Dedifferentiated amniotic fluid mesenchymal stem cell (primary cell): ENCODE data around the gene METRN.
A peak's percentile ranks its signal among the peaks of the same experiment; 100 is the strongest.

Source experiments
- DNase-seq: peaks from one replicate; pipeline ENCODE4 v3.0.0-alpha.2; 2016; ENCODE audit errors: extremely low spot score

Gene METRN

GRCh38 chr16:723695-724094 is 8.8 kb downstream of the METRN start:
- DNase-seq, result no peak

GRCh38 chr16:724188-725040 is 9.5 kb downstream of the METRN start:
- no peak for DNase-seq

- no peak for DNase-seq
Observed at GRCh38 chr16:725041-725376, 10.1 kb downstream of the METRN start.

DNA sequence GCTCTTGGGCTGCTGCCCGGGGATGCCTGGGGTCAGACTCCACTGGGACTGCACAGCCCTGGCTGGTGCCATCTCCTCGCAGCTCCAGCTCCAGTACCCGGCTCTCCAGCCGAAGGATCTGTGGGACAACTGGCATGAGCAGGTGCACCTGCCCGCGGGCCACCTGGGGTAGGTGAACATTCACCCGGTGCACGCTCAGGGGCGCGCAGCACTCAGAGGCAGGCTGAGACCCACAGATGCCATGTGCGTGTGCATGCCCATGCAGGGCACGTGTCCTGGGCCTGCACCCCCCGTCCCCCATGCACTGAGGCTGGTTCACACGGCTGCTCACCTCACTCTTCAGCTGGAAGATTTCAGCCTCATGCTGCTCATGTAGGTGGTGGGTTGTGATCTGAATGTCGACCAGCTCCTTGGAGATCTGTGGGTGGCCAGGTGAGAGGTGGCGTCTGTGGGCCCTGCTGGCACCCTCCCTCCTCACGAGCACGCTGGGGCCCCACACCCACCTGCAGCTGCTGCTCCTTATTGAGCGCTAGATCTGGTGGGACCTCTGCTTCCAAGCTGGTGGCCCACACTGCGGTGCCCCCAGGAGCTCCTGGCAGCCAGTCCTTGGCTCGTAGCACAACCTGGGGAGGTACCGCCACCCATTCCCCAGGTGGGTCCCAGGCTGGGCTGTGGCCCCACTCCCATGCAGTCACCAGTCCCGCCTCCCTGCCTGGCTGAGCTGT is 10.7 kb downstream of the METRN start:
- no peak for DNase-seq

GRCh38 chr16:726188-726437 is 11.2 kb downstream of the METRN start:
- DNase-seq, result no peak

DNA sequence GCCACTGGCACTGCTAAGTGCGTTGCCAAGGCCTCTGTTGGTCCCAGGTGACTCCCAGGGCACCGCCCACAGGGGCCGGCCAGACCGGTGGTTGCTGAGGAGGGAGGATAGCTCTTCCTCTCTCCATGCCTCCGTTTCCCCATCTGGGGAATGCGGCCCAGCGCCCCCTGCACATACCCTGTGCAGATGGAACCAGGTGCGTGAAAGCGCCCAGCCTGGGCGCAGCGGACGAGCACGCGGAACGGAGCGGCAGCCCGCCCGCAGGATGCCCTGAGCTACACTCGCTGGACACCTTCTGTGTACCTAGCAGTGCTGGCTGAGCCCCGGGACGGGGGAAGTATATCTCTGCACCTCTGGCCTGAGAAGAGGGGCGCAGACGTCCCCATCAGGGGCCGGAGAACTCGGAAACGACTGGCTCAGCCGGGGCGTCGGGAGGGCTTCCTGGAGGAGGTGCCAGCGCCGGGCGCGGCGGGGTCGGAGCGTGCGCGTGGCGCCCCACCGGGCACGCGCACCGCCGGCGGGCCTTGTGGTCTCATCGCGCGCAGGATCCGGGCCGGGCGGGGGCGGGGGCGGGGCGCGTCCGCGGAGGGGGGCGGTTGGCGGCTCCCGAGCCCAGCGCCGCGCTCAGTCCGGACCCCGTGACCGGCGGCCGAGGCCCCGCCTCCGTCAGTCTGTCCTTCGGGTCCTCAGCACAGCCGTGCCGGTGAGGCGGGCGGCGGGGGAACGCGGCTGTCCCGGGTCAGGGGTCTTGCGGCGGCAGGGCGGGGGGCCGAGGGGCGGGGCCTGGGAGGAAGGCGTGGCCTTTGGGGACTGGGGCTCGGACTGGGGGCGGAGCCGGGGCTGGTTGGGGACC is 11.7 kb downstream of the METRN start, which contains the start of the genes CCDC78 and HAGHL:
Gene CCDC78, minus strand, starts transcription at position 6 of the 853 bp plus-strand sequence. CDS start 76 bp downstream, outside the sequence.
Gene HAGHL, plus strand, starts transcription at position 669 of the 853 bp plus-strand sequence. CDS start 404 bp downstream, outside the sequence.
- DNase-seq, result no peak

DNA sequence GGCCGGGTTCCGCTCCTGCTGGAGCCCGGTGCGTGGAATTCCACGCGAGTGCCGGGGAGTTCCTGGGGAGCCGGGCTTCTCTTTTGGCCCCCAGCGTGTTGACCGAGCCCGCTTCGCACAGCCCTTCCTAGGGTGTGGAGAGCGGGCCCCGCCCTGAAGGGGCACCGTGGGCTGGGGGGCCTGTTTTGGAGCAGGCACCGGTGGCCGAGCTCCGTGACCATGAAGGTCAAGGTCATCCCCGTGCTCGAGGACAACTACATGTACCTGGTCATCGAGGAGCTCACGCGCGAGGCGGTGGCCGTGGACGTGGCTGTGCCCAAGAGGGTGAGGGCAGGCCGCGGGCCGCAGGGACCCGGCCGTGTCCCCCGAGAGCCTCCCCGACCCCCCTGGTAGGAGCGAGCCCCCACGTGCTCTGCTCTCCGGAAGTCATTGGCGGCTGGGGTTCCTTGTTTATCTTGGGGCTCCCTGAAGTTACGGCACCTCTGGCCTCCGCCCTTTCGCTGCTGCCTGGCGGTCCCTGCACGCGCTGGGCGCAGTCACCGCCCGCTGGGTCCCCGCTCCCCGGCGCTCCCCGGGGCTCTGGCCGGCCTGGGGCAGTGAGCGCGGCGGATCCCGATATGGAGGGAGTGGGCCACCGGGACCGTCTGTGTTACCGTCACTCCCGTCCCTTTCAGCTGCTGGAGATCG is 12.5 kb downstream of the METRN start:
- no peak for DNase-seq

DNA sequence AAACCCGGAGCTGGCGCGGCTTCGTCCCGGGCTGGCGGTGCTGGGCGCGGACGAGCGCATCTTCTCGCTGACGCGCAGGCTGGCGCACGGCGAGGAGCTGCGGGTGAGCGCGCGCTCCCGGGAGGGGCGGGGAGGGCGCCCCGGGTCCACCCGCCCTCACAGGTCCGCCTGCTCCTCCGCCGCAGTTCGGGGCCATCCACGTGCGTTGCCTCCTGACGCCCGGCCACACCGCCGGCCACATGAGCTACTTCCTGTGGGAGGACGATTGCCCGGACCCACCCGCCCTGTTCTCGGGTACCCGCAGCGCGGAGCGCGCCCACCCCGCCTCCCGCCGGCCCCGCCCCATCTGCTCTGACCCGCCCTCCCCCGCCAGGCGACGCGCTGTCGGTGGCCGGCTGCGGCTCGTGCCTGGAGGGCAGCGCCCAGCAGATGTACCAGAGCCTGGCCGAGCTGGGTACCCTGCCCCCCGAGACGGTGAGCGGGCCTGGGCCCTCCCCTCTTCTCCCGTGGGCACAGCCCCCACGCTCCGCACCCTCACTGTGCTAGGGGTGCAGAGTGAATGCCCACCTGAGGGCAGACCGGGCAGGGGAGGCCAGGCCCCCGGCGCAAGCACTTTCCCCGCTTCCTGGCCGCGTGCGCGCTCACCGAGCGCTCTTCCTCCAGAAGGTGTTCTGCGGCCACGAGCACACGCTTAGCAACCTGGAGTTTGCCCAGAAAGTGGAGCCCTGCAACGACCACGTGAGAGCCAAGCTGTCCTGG is 13.4 kb downstream of the METRN start:
- DNase-seq, result peak; percentile 34

DNA sequence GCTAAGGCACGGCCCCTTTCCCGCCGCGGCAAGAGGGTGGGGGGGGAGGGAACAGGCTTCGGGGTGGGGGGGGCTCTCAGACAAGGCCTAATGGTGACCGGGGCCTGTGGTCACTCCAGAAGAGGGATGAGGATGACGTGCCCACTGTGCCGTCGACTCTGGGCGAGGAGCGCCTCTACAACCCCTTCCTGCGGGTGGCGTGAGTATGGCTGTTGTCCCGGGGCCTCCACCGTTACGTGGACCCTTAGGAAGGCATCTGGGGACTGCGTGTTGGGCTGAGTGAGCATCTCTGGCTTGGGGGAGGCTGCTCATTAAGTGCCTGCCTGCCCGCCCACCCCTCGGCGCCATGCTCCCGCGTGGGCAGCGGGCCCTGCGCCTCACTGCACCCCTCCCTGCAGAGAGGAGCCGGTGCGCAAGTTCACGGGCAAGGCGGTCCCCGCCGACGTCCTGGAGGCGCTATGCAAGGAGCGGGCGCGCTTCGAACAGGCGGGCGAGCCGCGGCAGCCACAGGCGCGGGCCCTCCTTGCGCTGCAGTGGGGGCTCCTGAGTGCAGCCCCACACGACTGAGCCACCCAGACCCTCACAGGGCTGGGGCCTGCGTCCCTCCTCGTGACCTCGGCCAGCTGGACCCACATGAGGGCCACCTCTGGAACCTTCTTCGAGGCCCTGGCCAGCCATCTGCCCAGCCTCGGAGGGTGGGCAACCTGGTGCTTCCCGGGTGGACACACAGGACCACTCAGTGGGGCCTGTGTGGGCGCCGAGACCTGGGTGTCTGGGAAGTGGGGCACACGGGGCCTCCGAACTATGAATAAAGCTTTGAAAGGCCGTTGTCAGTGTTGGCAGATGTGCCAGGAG is 14.2 kb downstream of the METRN start:
- DNase-seq, result no peak

DNA sequence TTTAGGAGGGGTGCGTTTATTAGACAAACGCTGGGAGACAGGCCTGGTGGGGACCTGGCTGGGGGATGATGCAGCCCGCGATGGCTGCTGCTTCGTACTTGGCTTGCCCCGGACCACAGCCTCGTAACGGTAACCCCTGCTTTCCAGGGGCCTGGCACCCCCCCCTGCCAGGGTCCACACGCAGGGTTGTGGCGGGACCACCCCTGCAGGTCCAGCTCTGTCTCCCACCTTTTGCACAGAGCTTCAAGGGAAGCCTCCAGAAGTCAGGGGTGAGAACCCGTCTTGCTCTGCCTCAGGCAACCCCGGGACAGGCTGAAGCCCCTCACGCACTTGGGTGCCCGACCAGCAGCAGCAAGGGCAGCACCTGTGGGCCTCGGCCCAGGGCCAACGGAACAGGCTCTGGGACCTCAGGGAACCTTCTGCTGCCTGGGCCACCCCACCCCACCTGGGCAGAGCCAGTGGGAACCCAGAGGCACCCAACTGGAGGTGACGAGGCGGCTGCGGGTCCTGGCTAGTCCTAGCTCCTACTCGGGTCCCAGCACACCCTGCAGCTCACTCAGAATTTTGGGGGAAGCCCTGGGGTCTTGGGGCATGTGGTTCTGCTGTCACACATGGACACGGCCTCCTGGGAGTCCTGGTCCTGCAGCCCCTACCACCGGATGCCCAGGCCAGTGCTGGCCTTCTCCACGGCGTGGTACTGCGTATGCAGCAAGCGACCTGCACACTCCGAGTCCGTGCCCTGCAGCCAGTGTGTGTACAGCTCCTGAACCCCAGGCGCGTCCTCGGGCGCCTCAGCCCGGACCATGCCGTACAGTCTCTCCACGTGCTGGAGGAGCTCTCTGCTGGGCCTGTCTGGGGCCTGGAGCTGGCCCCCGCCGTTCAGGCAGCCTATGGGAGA is 15.1 kb downstream of the METRN start:
- no peak for DNase-seq

- DNase-seq, result no peak
Observed at GRCh38 chr16:730666-731509, 16.0 kb downstream of the METRN start.

DNA sequence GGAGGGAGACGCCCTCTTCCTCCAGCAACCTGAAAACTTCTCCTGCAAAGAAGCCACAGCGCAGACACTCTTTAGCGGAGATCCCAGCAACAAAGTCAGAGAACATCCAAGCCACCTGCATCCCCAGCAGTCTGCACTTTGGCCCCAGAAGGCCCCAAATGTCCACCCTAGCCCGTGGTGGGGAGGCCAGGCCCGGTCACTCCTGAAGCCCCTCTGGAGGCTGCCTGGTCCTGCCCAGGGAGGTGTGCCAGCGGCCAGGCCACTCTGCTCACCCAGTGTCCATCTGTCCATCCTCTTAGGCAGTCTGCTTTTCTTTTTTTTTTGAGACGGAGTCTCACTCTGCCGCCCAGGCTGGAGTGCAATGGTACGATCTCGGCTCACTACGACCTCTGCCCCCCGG is 17.4 kb downstream of the METRN start:
- DNase-seq, result no peak

- DNase-seq, result no peak
Observed at GRCh38 chr16:732936-733335, 18.0 kb downstream of the METRN start.

- no peak for DNase-seq
Observed at GRCh38 chr16:733382-734207, 18.7 kb downstream of the METRN start.

GRCh38 chr16:734208-734980 is 19.5 kb downstream of the METRN start:
- no peak for DNase-seq
